SK-N-SH (cell line): ENCODE results near the gene CNTNAP2. TPM values are rescaled to one million over a fixed set of nuclear protein-coding genes. Genes with fewer than 3 reads are reported as not detected.

Experiments
- CTCF ChIA-PET: fragments of 300-600, 350-600 bp; formaldehyde crosslinking; extraction: SDS; loops from one replicate; lab custom pipeline; 2021; lab: Yijun Ruan, JAX
- POLR2A ChIA-PET: fragments of 350-600 bp; sonication (Branson Sonifier 250); formaldehyde crosslinking; extraction: SDS; loops from one replicate; lab custom pipeline; 2020; ENCODE audit warnings: antibody characterized with exemption, inconsistent platforms; lab: Yijun Ruan, JAX
- DNase-seq: peaks from one replicate; pipeline ENCODE4 v3.0.0; 2012
- H2AFZ ChIP-seq: fragments of 200-600 bp; sonication (generic); 2 replicates; pipeline ENCODE4 v1.8.1; 2016; ENCODE audit warnings: antibody characterized with exemption, mild to moderate bottlenecking, low read depth
- H3F3A ChIP-seq: fragments of 200-600 bp; sonication (generic); replicated peaks from 2 replicates; pipeline ENCODE3; 2016; ENCODE audit warnings: antibody characterized with exemption, mild to moderate bottlenecking; ENCODE audit not compliant: insufficient read depth
- H3K27ac ChIP-seq, 2 experiments: fragments of 200-500 bp in 1 of 2; fragments of 200-600 bp in 1 of 2; sonication (Bioruptor generic) in 1 of 2; sonication (generic), shearing (Covaris generic) in 1 of 2; 2 replicates each; pipeline versions ENCODE4 v1.5.1 to v1.6.1; 2014 to 2016; ENCODE audit warnings: low read depth in 2 of 2, inconsistent platforms in 1 of 2, low read length in 1 of 2, mild to moderate bottlenecking in 1 of 2, mixed read lengths in 1 of 2
- H3K27me3 ChIP-seq: fragments of 200-600 bp; sonication (generic), shearing (Covaris generic); 2 replicates; pipeline ENCODE4 v1.6.1; 2016; ENCODE audit warnings: mixed run types; ENCODE audit not compliant: insufficient read depth
- H3K36me3 ChIP-seq, 2 experiments: fragments of 200-500 bp in 1 of 2; fragments of 200-600 bp in 1 of 2; sonication (Bioruptor generic) in 1 of 2; sonication (generic) in 1 of 2; replicated peaks in 1 of 2; 2 replicates each; pipeline versions ENCODE3 to v1.5.1; 2014 to 2016; ENCODE audit warnings: low read length in 1 of 2, mild to moderate bottlenecking in 1 of 2; ENCODE audit not compliant: insufficient read depth in 2 of 2, control insufficient read depth in 1 of 2
- H3K4me1 ChIP-seq, 2 experiments: fragments of 200-500 bp in 1 of 2; fragments of 200-600 bp in 1 of 2; sonication (Bioruptor generic) in 1 of 2; sonication (generic), shearing (Covaris generic) in 1 of 2; 2 replicates each; pipeline versions ENCODE4 v1.5.1 to v1.6.1; 2014 to 2016; ENCODE audit warnings: low read depth in 1 of 2, low read length in 1 of 2, mixed run types in 1 of 2; ENCODE audit not compliant: insufficient read depth in 2 of 2, control insufficient read depth in 1 of 2
- H3K4me2 ChIP-seq: fragments of 200-600 bp; sonication (generic), shearing (Covaris generic); 2 replicates; pipeline ENCODE4 v1.6.1; 2017; ENCODE audit warnings: mixed run types
- H3K4me3 ChIP-seq, 2 experiments: fragments of 200-500 bp in 1 of 2; fragments of 200-600 bp in 1 of 2; sonication (Bioruptor generic) in 1 of 2; sonication (generic), shearing (Covaris generic) in 1 of 2; 2 replicates each; pipeline versions ENCODE4 v1.5.1 to v1.8.1; 2014 to 2016; ENCODE audit warnings: low read depth in 2 of 2, inconsistent platforms in 1 of 2, low read length in 1 of 2, mild to moderate bottlenecking in 1 of 2, mixed read lengths in 1 of 2, moderate library complexity in 1 of 2
- H3K79me2 ChIP-seq: fragments of 200-600 bp; sonication (generic); 2 replicates; pipeline ENCODE4 v1.8.1; 2017; ENCODE audit warnings: mild to moderate bottlenecking; ENCODE audit not compliant: insufficient read depth
- H3K9ac ChIP-seq: fragments of 200-600 bp; sonication (generic); 2 replicates; pipeline ENCODE4 v1.6.1; 2017; ENCODE audit warnings: mixed run types
- H3K9me2 ChIP-seq: fragments of 200-600 bp; sonication (generic); 2 replicates; pipeline ENCODE4 v1.6.1; 2017; ENCODE audit warnings: mixed run types
- H3K9me3 ChIP-seq: fragments of 200-600 bp; sonication (generic); 2 replicates; pipeline ENCODE4 v1.6.1; 2017; ENCODE audit warnings: mixed run types, mild to moderate bottlenecking, moderate library complexity
- H4K20me1 ChIP-seq: fragments of 200-600 bp; sonication (generic); 2 replicates; pipeline ENCODE4 v1.6.1; 2017; ENCODE audit warnings: mild to moderate bottlenecking, mixed run types; ENCODE audit not compliant: insufficient read depth
- CHD2 ChIP-seq: fragments of 150-350 bp; IDR thresholded peaks from 2 replicates; pipeline ENCODE4 v1.6.1; 2018; ENCODE audit warnings: low read length; ENCODE audit not compliant: partially characterized antibody
- CTCF ChIP-seq: fragments of 200-600 bp; sonication (generic); IDR thresholded peaks from 2 replicates; pipeline ENCODE4 v1.6.1; 2017; ENCODE audit warnings: antibody characterized with exemption, mild to moderate bottlenecking, moderate library complexity
- EZH2phosphoT487 ChIP-seq: fragments of 200-600 bp; sonication (generic); IDR thresholded peaks from 2 replicates; pipeline ENCODE4 v1.6.1; 2017; ENCODE audit warnings: low read depth, mixed run types, mild to moderate bottlenecking, antibody characterized with exemption, moderate library complexity, borderline replicate concordance
- FOSL2 ChIP-seq: IDR thresholded peaks from 2 replicates; pipeline ENCODE4 v1.4.0; 2012; ENCODE audit warnings: low read depth, mild to moderate bottlenecking, moderate library complexity, borderline replicate concordance
- FOXM1 ChIP-seq: IDR thresholded peaks from 2 replicates; pipeline ENCODE4 v1.4.0; 2012; ENCODE audit warnings: low read depth, mild to moderate bottlenecking
- MAX ChIP-seq: IDR thresholded peaks from 2 replicates; pipeline ENCODE4 v1.4.0; 2012; ENCODE audit warnings: low read depth
- MEF2A ChIP-seq: IDR thresholded peaks from 2 replicates; pipeline ENCODE4 v1.4.0; 2012; ENCODE audit warnings: low read depth, borderline replicate concordance
- NRF1 ChIP-seq: IDR thresholded peaks from 2 replicates; pipeline ENCODE4 v1.6.1; 2012; ENCODE audit warnings: low read depth, mild to moderate bottlenecking, low read length
- PBX3 ChIP-seq: IDR thresholded peaks from 2 replicates; pipeline ENCODE4; 2012
- RCOR1 ChIP-seq: fragments of 150-350 bp; IDR thresholded peaks from 2 replicates; pipeline ENCODE4 v1.6.1; 2017; ENCODE audit warnings: antibody characterized with exemption, low read length
- REST ChIP-seq: IDR thresholded peaks from 2 replicates; pipeline ENCODE4 v1.6.1; 2012; ENCODE audit warnings: mild to moderate bottlenecking, low read depth, low read length, moderate library complexity
- RXRA ChIP-seq: IDR thresholded peaks from 2 replicates; pipeline ENCODE4 v1.4.0; 2012; ENCODE audit warnings: low read depth, mild to moderate bottlenecking, borderline replicate concordance
- SMC3 ChIP-seq: IDR thresholded peaks from 2 replicates; pipeline ENCODE4 v1.6.1; 2012; ENCODE audit warnings: low read depth, low read length, improper control_type of control experiment
- TCF12 ChIP-seq: IDR thresholded peaks from 2 replicates; pipeline ENCODE4 v1.4.0; 2012
- TEAD4 ChIP-seq: IDR thresholded peaks from 2 replicates; pipeline ENCODE4 v1.4.0; 2012; ENCODE audit warnings: mild to moderate bottlenecking, borderline replicate concordance; ENCODE audit not compliant: insufficient read depth
- USF1 ChIP-seq: IDR thresholded peaks from 2 replicates; pipeline ENCODE4 v1.4.0; 2012; ENCODE audit warnings: low read depth, borderline replicate concordance
- WGBS: methylation state at CpG from one replicate; pipeline ENCODE4 v1.1.6; 2017; ENCODE audit warnings: low lambda C conversion rate; 5-methylcytosine and 5-hydroxymethylcytosine counted together
- polyA plus RNA-seq, 3 experiments: library from polyadenylated mRNA; depleted of rRNA; stranded (reverse); fragments of >200 nt; gene quantifications; 2 replicates each; pipeline ENCODE4 v1.2.3, GENCODE V29; 2012

Gene CNTNAP2
- polyA plus RNA-seq, 1 of the 3 experiments (the other 2 are of a cell fraction), result 3.4 TPM

GRCh38 chr7:148336411-148336810 lies 2219.8 kb downstream of the CNTNAP2 start:
- Histone ChIP-seq H3K27me3 (peaks cover 18% of the 10 kb centered on the region; the same call in 1 of the 2 replicates), H2AFZ (no peak overlapping the region), H3K9ac (no peak overlapping the region), H3K9me3 (no peaks in the 10 kb centered on the region), H3K4me1 (peaks cover 12 to 18% of the 10 kb centered on the region in 2 experiments; a peak in 3 of 4 replicates), H3K79me2 (no peaks in the 10 kb centered on the region), H3K9me2 (no peaks in the 10 kb centered on the region), H4K20me1 (no peaks in the 10 kb centered on the region), H3K36me3 (no peaks in the 10 kb centered on the region), H3K4me2 (no peak overlapping the region), H3K27ac (no peak overlapping the region), H3K4me3 (no peak overlapping the region), H3F3A (no peaks in the 10 kb centered on the region)
- WGBS, result 56% methylated on average over 3 of the region's 3 CpGs
- ChIA-PET POLR2A (no interaction called here), CTCF (interaction anchor here (1.3 kb wide), 1 partner anchor 30 kb away, joined by 3 read pairs; no protein-coding TSS in a partner anchor)
- no peak for DNase-seq
- TF ChIP-seq REST, result no peak
- no peak for TF ChIP-seq RCOR1
- TF ChIP-seq PBX3, result no peak
- TF ChIP-seq SMC3, result no peak
- TF ChIP-seq EZH2phosphoT487, result no peak
- TF ChIP-seq MAX, result no peak
- no peak for TF ChIP-seq RXRA
- TF ChIP-seq USF1, result no peak
- no peak for TF ChIP-seq CHD2

- Histone ChIP-seq H3F3A (no peaks in the 10 kb centered on the region), H3K9ac (no peak overlapping the region), H3K79me2 (no peaks in the 10 kb centered on the region), H3K27ac (no peak overlapping the region), H3K9me2 (no peaks in the 10 kb centered on the region), H3K36me3 (no peaks in the 10 kb centered on the region), H4K20me1 (no peaks in the 10 kb centered on the region), H3K27me3 (peaks cover 18% of the 10 kb centered on the region; the same call in 1 of the 2 replicates), H3K9me3 (no peaks in the 10 kb centered on the region), H3K4me3 (no peak overlapping the region), H2AFZ (no peak overlapping the region), H3K4me1 (peaks cover 12 to 18% of the 10 kb centered on the region in 2 experiments; a peak in 3 of 4 replicates), H3K4me2 (no peak overlapping the region)
- POLR2A ChIA-PET, result interaction anchor here (0.6 kb wide), 1 partner anchor 317 kb away, joined by 5 read pairs; no protein-coding TSS in a partner anchor
- DNase-seq, result no peak
- CTCF ChIA-PET, result interaction anchor here (1.3 kb wide), 1 partner anchor 31 kb away, joined by 3 read pairs; no protein-coding TSS in a partner anchor
- 73% methylated on average over 11 of the region's 11 CpGs for WGBS
- TF ChIP-seq CHD2 (no peak), TEAD4 (no peak), RCOR1 (no peak), USF1 (no peak), TCF12 (no peak), MAX (no peak), NRF1 (no peak), CTCF (no peak), FOSL2 (no peak), SMC3 (no peak), MEF2A (no peak), FOXM1 (no peak)
These were observed 2220.8 kb downstream of the CNTNAP2 start for GRCh38 chr7:148337246-148337965.
